ENCODE measurements around the gene GTF3C4. TPM values are rescaled to one million over a fixed set of nuclear protein-coding genes. Genes with fewer than 3 reads are reported as not detected.

GTF3C4 gene
- polyA plus RNA-seq, 3 donors, result 0.99 to 2.7 (median 2.1) TPM

GRCh38 chr9:132645306-132645705 lies 25.0 kb upstream of the GTF3C4 start:
- no peaks in the 10 kb centered on the region for H3K27me3 ChIP-seq (ENCODE audit: control insufficient read depth in 2 of 2, insufficient read depth in 2 of 2, low read length in 2 of 2)
- H3K9ac ChIP-seq (ENCODE audit: insufficient read depth, low read length, poor library complexity, severe bottlenecking), result no peak overlapping the region
- Mint-ChIP-seq H3K9me3 (no peaks in the 10 kb centered on the region), H3K36me3 (peaks cover 63 to 69% of the 10 kb centered on the region in 2 donors), H3K27ac (peak overlapping the region in 3 of 7 donors; percentile 12 to 66 (median 23)), H3K4me1 (no peaks in the 10 kb centered on the region), H3K4me3 (no peak overlapping the region), H3K27me3 (ENCODE audit: low read depth in 3 of 3) (no peaks in the 10 kb centered on the region)
- no peaks in the 10 kb centered on the region for H4K20me1 ChIP-seq (ENCODE audit: insufficient read depth, low read length)
- H3K27ac ChIP-seq (ENCODE audit: low read depth in 1 of 2, low read length in 2 of 2), result no peak overlapping the region
- H3K9me3 ChIP-seq (replicated peaks in 1 of 2; ENCODE audit: control insufficient read depth in 1 of 2, insufficient read depth in 1 of 2, low read length in 2 of 2), result no peaks in the 10 kb centered on the region
- TF ChIP-seq CTCF (IDR thresholded peaks at IDR 0.05), result no peak
- no peak for DNase-seq
- WGBS (ENCODE audit: insufficient coverage), result 99% methylated on average over 8 of the region's 8 CpGs
- H3K4me2 ChIP-seq (replicated peaks; ENCODE audit: extremely low read depth, low read length, poor library complexity, severe bottlenecking), result no peak overlapping the region
- peaks cover 67 to 93% of the 10 kb centered on the region in 2 donors for H3K36me3 ChIP-seq (replicated peaks in 1 of 2; ENCODE audit: control insufficient read depth in 1 of 2, insufficient read depth in 2 of 2, low read length in 2 of 2)
- no peak overlapping the region for H2AFZ ChIP-seq (ENCODE audit: insufficient read depth, low read depth, low read length, poor library complexity, severe bottlenecking)
- H3K79me2 ChIP-seq (ENCODE audit: insufficient read depth, low read length), result no peaks in the 10 kb centered on the region
- H3K4me3 ChIP-seq (replicated peaks in 1 of 3; ENCODE audit: low read depth in 2 of 3, low read length in 3 of 3), result no peak overlapping the region
- no peaks in the 10 kb centered on the region for H3K4me1 ChIP-seq (ENCODE audit: control insufficient read depth in 1 of 2, insufficient read depth in 2 of 2, low read length in 2 of 2)
- intact Hi-C loops (cut with micrococcal nuclease), result no loop called here

GRCh38 chr9:132645711-132646110 lies 24.6 kb upstream of the GTF3C4 start:
- Mint-ChIP-seq H3K27ac (no peak overlapping the region), H3K27me3 (ENCODE audit: low read depth in 3 of 3) (no peaks in the 10 kb centered on the region), H3K36me3 (peaks cover 59 to 71% of the 10 kb centered on the region in 2 donors), H3K9me3 (no peaks in the 10 kb centered on the region), H3K4me1 (no peaks in the 10 kb centered on the region), H3K4me3 (no peak overlapping the region)
- no peak overlapping the region for H3K4me2 ChIP-seq (replicated peaks; ENCODE audit: extremely low read depth, low read length, poor library complexity, severe bottlenecking)
- no peaks in the 10 kb centered on the region for H4K20me1 ChIP-seq (ENCODE audit: insufficient read depth, low read length)
- H3K4me3 ChIP-seq (replicated peaks in 1 of 3; ENCODE audit: low read depth in 2 of 3, low read length in 3 of 3), result no peak overlapping the region
- no peaks in the 10 kb centered on the region for H3K27me3 ChIP-seq (ENCODE audit: control insufficient read depth in 2 of 2, insufficient read depth in 2 of 2, low read length in 2 of 2)
- no peaks in the 10 kb centered on the region for H3K4me1 ChIP-seq (ENCODE audit: control insufficient read depth in 1 of 2, insufficient read depth in 2 of 2, low read length in 2 of 2)
- no peak for DNase-seq
- H3K36me3 ChIP-seq (replicated peaks in 1 of 2; ENCODE audit: control insufficient read depth in 1 of 2, insufficient read depth in 2 of 2, low read length in 2 of 2), result peaks cover 70 to 93% of the 10 kb centered on the region in 2 donors
- TF ChIP-seq CTCF (IDR thresholded peaks at IDR 0.05), result no peak
- no peaks in the 10 kb centered on the region for H3K79me2 ChIP-seq (ENCODE audit: insufficient read depth, low read length)
- no peaks in the 10 kb centered on the region for H3K9me3 ChIP-seq (replicated peaks in 1 of 2; ENCODE audit: control insufficient read depth in 1 of 2, insufficient read depth in 1 of 2, low read length in 2 of 2)
- no peak overlapping the region for H2AFZ ChIP-seq (ENCODE audit: insufficient read depth, low read depth, low read length, poor library complexity, severe bottlenecking)
- intact Hi-C loops (cut with micrococcal nuclease), result no loop called here
- H3K27ac ChIP-seq (ENCODE audit: low read depth in 1 of 2, low read length in 2 of 2), result no peak overlapping the region
- 99% methylated on average over 7 of the region's 15 CpGs for WGBS (ENCODE audit: insufficient coverage)
- no peak overlapping the region for H3K9ac ChIP-seq (ENCODE audit: insufficient read depth, low read length, poor library complexity, severe bottlenecking)

Measured in CD14-positive monocyte (primary cell).